ENCODE results near the gene PSD2.

PSD2 gene

DNA sequence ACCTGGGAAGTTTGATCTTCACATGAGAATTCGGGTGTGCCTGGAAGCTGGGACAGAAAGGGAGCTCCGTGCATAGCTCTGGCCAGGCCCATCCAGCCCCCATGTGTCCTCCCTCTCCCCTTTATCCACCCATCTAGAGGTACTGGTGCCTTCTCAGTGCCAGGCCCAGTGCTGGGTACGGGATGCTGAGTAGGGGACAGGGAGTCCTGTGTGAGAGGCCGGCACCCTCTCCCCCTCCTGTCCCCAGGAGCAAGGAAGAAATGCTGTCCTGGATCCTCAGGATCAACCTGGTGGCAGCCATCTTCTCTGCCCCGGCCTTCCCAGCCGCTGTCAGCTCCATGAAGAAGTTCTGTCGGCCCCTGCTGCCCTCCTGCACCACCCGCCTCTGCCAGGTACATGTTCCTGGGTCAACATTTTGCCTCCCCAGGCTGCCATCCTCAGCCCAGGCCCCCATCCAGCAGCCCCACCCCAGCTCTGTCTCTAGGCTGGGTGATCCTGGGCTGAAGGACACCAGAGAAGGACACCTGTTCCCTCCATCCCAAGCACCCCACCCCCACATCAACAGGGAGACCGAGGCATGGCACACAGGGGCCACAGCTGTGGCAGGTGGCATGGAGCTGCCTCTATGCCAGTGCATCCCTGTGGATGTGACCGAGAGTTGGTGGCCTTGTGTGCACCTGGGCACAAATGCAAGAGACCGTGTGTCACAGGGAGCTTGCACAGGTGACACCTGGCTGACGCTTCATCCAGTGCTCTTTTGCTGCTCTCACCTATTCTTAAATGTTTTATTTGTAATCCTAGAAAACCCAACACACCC lies 43.0 kb downstream of the PSD2 start:
- DNase-seq = no peak

DNA sequence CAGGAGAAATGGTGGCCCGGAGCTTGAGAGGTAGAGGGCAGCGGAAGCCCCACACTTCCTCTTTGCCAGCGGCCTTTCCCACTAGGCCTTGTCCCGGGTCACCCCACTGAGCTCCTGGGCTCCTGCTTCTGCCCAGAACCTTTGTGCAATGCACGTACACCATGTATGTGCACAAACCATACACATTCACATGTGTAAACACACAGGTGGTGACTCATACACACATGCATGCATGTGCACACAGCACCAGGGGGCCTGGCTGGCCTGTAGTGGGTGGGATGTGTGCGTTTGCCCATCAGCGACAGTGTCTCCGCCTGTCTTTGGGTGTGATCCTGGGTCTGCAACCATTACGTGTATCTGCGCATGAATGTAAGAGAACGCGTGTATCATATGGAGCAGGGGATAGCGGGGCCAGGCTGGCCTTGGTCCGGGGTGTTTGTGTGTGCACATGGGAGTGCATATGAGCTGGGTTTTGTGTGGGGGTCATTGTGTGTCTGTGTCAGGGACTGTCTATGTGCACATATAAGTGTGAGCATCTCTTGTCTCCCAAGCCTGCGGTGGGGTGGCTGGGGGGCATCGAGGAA lies 43.7 kb downstream of the PSD2 start:
- no peak for DNase-seq

DNA sequence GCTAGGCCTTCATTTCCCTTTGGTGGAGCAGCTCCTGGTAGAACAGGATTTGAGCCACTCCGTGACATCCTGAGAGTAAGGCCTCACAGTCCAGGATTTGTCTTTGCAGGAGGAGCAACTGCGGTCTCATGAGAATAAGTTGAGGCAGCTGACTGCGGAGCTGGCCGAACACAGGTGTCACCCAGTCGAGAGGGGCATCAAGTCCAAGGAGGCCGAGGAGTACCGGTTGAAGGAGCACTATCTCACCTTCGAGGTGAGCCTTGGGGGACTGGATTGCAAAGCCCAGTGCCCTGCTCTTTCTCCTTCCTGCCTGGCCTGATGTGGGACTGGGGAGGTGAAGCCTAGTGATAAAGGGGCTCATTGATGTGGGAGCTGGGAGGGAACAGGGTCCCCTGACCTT lies 44.3 kb downstream of the PSD2 start:
- no peak for DNase-seq

DNA sequence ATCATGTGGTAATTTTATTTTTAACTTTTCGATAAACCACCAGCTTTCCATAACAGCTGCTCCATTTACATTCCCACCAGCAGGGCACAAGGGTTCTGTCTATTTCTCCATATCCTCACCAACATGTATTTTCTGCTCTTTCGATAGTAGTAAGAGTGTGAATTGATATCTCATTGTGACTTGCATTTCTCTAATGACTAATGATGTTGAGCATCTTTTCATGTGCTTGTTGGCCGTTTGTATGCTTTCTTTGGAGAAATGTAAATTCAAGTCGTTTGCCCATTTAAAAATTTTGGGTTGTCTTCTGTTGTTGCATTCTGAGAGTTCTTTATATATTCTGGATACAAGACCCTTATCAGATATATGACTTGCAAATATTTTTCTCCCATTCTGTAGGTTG lies 45.9 kb downstream of the PSD2 start:
- no peak for DNase-seq

DNA sequence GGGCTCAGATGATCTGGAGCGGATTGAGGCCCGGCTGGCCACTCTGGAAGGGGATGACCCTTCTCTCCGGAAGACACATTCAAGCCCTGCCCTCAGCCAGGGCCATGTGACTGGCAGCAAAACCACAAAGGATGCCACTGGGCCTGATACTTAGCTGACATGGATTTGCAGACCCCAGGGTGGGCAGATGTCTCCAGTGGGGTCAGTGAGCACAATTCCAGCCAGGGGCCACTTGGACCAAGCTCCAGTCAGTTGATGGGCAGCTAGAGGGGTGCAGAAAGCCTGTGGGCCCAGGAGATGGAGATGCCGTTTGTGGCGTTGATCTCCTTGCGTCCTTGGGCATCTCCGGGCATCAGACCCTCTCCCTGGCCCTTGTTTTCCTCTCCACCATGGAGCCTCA lies 46.7 kb downstream of the PSD2 start:
- no peak for DNase-seq

DNA sequence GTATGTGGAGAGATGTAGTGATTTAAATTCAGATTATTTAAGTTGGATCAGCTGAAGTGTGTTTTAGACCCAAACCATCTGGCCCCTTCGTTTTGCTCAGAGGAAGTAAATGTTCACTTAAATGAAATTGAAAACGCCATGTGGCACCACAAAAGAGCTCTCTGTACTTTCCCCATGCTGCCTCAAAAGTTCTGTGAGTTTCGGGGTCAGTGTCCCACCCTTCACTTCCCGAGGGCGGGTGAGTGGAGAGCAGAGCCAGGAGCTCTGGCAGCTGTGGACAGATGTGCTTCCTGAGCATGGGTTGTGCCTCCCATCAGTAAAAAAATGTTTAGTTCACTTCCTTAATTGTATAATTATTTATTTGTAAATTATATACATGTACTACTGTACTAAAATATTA lies 48.4 kb downstream of the PSD2 start:
- DNase-seq = no peak

DNA sequence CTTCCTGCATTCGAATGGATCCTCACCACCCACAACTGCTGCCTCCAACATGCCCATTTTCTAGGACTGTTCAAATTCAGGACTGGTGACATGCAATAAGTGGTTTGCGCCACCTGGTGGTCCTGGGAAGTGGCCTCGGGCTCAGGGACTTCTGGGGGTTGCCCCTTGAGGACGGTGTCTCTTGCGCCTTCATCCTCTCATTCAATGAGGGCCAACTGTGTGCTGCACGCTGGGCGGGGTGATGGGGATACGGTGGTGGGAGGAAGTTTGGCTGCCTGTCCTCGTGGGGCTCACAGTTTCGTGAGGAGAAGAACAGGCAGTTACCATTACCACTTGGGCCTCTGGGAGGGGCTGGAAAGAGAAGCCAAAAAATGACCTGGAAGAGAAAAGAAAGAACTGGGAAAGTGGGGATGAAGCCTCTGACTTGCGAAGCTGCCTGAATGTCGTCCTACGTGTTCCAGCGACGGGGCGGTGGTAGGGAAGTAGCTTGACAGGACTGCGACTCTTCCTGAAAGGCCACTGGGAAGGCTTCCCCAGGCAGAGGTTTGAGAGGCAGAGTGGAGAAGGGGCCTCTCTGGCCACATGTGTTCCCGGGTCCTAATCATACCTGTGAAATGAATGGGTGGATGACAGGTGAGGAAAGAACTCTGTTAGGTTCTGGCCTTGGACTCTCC lies 49.0 kb downstream of the PSD2 start:
- DNase-seq = peak; percentile 73

DNA sequence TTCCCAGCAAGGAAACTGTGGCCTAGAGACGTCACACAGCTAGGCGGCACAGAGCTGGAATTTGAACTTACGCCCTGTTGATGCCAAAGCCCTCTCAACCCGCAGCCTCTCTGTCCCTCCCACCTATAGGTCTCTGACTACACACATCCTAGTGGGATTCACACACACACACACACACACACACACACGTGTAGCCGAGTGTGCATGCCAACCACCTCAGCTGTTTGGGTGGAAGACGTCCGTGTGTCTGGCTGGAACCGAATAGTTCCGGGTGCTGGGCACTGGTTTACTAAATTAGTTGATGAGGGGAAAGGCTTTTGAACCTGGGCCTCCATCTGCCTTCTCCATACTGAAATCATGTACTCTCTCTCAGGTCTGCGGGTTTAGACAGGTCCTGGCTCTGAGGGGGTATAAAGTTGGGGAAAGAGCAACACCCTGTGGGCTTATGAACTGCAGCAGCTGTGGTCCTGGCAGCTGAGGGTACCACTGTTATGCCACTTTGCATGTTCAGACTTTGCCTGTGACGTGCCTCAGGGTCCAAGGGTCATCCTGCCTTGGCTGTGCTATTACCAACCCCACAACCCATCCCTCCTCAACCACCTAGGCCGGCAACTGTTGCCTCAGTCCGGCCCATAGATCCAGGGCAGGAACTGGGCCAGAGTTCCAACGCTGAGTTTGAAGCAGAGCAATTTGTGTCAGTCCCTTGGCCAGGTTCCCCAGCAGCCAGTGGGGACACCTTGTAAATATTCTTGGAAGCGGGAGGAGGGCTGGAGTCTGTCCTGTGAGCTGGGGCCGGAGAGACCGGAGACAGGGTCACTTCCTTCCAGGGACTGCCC lies 50.5 kb downstream of the PSD2 start:
- no peak for DNase-seq

DNA sequence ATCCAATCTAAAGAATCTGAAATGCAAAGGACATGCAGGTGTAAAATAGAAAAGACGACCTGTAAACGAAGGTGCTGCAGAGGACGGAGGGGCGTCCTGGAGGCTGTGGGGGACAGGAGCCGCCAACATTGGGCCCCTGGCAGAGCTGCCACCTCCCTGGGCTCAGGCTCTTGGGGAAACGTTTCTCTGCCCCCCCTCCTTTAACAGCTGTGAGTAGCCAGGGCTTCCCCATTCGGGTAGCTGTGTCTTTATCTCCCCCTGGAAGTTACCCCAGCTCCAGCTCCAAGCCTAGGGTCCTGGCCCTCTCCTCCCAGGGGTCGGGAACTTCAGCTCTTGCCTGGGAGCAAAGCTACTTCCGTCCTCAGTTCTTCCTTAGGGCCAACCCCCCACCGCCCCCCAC lies 51.5 kb downstream of the PSD2 start:
- DNase-seq = no peak

DNA sequence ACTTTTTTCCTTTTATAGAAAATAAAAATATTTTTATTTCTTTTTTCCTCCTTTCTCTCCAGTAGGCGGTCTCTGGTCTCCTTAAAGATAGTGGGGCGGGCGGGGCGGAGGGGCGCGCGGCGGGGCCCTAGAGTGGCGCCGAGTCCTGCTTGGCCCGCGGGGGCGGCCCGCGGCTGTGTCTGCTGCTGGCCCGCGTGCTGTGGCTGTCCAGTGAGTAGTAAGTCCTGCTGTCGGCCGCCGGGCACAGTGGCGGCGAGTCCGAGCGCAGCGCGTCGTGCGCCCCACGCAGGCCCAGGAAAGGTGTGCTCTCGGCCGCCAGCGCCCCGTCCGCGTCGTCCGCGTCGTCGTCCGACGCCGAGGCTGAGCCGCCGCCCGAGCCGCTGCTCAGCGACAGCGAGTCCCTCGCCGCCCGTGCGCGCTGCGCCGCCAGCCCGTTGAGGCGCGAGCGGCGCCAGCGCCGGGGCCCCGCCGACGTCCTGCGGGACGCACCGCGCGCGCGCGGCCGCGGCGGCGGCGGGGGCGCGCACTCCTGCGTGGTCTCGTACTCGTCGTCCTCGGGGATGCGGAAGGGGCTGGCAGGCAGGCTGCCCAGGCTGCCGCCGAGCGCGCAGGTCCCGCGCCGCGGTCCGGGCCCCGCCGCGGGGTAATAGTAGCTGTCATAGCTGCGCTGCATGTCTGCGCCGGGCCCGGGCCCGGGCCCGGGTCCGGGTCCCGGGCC lies 52.3 kb downstream of the PSD2 start:
- DNase-seq = peak; percentile 86

DNA sequence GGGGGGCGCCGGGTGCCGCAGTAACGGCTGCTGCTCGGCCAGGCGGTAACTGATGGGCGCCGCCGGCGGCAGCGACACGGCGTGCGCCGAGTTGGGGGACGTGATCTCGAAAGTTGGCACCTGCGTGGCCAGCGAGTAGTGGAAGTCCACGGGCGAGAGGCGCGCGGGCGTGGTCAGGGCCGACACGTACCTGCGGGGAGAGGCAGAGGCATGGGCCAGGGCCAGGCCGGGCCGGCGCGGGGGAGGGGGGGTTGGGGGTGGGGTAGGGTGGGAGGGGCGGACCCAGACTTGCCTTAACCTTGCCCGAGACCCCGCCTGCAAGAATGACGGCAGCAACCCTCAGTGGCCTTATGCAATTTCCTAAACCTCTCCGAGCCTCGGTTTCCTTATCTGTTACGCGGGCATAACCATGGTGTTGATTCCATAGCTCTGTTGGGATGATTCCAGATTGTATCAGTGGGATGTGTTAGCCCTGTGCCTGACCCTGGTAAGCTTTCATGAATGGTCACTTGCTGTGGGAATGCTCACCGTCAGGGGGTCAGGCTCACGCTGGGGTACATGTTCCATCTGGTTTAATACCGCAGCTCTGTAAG lies 53.0 kb downstream of the PSD2 start:
- DNase-seq = no peak

DNA sequence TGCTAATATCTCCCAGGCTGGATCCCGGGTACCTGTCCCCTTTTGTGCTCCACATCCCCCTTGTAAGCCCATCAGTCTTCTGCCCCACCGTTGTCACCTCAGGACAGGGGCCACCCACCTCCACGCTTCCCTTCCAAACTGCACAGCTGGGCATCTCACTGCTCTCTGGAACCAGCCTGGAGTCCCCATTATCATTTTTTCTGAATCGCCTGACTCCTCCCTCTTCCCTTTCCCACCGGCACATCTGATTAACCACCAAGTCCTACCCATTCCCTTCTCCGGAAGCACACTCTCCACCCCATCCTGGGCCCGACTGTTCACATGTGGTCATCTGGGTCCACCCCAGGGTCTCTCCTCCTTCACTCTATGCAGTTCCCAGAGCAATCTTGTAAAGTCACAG lies 53.9 kb downstream of the PSD2 start:
- no peak for DNase-seq

DNA sequence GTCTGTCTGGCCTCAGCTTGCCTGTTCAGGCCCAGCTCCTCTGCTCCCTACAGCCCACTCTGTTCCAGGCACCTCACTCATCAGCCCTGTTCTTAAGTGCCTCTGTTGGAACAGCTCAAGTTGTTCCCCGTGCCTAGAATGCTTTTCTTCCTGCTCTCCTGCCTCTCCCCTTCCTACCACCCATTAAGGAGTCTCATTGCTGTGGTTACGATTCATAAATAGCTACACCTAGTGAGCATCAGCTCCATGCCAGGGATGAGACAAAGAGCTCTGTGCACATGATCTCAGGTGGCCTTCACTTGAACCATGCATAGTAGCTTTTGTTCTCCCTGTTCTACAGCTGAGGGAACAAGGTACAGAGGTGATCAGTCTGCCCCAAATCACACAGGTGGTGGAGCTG lies 54.3 kb downstream of the PSD2 start:
- no peak for DNase-seq

DNA sequence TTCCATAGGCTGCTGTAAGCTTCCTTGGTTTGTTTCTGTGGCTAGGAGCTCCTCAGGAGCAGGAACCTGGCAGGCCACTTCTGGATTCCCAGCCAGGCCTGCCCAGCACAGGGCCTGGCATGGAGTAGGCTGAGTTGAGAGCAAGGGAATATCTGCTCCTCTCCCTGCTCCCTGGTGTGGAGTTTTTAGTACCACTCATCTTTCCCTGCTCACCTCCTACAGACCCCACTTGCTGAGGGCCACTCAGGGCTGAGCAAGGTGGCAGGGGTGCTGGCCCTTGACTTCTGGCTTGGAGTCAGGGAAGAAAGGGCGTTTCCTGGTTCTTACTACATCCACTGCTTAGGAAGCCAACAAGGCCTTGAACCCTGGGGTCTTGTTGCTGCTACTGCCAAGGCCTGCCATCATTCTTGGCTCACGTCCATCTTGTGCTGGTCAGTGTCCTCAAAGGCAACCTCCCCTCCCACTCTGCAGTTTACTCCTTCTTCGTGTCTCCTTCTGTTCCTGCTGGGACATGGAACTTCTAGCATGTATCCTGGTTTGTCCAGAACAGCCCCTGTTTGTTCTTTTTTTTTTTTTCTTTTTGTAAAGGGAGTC lies 54.9 kb downstream of the PSD2 start:
- no peak for DNase-seq

DNA sequence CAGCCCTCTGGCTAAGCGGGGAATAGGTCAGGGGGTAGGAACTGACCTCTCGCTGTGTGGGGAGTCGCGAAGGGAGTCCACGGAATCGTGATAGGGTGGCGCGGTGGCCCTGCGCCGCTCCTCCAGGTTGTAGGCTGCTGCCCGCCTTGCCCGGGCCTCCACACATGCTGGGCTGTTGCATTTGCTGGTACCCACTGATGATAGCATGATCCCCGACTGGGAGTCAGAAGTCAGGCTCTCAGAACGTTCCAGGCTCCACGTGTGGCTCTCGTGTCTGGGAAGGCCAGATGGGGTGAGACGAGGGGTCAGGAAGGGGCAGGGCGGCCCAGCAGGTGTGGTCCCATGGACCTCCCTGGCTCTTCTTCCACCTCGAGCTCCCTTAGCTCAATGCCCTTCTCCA lies 56.0 kb downstream of the PSD2 start:
- DNase-seq = no peak

DNA sequence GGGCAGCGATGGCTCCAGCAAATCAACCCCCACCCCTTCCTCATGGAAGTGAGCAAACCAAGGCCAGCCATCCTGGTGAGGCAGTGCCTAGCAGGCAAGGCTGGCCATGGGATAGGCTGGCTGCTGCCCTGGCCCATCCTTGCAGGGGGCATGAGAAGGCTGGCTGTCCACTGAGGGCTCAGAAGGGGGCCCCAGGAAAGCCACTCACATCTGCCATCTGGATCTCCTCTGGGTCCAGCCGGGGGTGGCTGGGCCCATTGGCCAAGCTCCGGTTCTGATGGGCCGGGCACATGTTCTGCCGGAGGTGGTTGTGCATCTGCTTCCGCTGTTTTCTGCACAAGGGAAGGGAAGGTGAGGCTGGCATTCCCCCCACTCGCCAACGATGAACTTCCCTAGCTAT lies 57.1 kb downstream of the PSD2 start:
- no peak for DNase-seq

DNA sequence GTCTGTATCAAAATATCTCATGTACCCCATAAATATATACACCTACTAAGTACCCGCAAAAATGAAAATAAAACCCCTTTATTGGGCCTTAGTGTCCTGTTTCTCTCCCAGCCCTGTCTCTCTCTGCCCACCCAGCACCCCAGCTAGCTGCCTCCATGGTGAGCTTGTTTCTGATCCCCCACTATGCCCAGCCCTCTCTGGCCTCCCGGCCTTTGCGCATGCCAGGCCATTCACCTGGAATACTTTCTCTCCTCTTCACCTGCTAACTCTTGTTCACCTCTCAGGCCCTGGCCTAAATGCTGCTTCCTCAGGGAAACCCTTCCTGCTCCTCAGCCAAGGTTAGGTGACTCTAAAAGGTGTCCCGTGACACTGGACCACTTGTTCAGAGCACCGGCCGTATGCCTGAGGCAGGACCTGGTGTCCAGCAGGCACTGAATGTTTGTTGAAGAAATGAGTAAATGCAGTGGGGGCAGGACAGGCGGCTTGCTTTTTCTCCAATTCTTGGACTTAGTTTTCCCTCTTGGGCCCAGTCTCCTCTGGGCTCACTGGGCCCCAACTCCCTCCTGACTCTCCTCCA lies 58.5 kb downstream of the PSD2 start:
- DNase-seq = no peak

DNA sequence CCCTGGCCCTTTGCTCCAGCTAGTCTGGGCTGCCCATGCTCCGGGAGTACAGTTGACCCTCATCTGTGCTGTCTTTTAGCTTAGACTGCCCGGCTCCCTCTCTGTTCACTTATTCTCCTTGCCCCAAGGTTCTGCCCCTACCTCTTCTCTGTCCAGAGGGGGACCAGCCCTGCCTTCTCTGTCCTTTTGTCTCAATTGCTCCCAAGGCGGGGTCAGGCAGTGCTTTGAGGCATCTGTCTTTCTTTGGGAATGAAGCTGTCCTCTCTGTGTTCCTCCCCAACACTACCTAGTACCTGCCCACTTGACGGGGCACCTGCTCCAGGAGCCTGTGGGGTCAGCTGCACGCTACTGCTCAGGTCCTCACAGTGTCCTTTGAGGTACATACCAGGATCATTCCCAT lies 59.3 kb downstream of the PSD2 start:
- no peak for DNase-seq

DNA sequence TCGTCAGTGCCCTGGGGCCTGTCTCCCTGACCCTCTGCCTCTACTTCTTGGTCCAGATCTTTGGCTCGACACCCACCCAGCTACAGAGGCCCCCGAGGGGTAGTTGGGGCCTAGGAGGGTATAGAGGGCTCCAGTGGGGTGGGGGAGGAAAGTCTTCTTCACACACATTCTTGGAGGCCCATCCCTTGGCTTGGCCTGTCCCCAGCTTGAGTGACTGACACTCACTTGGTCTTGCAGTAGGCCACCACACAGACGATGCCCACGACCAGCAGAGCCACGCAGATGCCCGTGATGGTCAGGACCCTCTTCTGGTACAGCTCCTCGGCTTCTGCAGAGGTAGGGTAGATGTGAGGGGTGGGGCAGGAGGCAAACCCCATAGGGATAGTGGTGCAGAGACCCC lies 59.8 kb downstream of the PSD2 start:
- DNase-seq = no peak

DNA sequence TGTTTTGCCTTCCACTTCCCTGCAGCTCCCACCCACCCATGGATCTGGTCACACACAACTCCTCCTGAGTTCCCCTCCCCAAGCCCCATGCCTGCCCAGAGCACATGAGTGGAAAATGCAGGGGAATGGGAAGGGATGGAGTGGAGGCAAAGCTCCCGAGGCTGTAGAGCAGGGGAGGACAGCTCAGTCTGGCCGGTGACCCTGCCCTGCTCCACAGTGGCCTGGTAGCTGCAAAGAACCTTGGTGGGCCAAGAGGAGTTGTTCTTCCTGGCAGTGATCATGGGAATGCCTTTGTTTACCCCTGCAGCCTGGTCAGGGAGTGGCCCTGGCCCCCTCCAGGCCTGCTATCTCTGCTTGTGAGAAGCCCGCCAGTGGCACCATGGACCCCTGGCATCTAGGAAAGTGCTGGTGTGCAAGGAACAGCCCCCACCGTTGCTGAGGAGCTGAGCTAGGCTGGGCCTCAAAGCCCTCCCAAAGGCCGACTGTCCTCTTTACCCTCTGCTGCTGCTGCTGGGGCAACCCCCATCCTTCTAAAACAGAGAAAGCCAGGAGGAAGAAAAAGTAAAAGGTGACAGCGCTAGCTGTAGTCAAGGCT lies 60.4 kb downstream of the PSD2 start:
- no peak for DNase-seq

DNA sequence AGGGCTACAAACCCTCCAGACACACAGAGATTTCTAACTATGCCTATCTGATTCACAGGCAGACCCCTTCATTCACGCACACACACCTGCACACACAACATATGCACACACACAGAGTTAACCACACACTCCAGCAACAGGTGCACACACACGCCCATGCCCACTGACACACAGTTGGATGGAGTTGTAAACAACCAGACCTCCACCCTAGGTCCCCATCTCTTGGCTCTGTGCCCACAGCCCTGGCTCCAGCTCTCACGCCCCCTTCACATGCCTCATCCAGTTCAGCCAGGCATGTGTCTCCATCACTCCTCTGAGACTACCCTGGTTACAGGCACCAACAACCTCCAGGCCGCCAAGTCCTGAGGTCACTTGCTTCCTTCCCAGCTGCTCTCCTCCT lies 61.1 kb downstream of the PSD2 start:
- no peak for DNase-seq
